Inflammatory macrophage treated with lipopolysaccharide for 4 hours (primary cell): ENCODE measurements around the gene P2RX3.
"Not testable (repeated sequence)": the region's sequence is repeated elsewhere in the genome, so short reads cannot be mapped to it uniquely, and the experiment has no call there.

ENCODE experiments used
- DNase-seq: peaks from one replicate; pipeline ENCODE4 v3.0.0-alpha.2; 2020

The P2RX3 gene

DNA sequence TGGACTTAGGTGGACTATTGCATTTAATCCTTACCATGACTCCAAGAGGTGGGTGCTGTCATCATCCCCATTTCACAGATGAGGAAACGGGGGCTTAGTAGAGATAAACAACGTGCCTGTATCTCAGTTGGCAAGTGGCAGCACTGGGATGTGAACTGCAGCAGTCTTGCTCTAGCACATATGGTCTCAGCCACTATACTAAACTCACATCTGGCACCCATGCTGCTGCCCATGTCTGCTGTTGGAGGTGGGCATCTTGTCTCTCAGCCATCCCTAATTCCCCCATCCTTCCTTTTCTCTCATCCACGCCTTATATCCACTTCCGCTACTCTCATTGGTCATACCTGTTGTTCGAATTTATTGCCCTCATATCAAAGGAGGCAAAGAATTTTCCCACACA lies 39.0 kb downstream of the P2RX3 start:
- no peak for DNase-seq

GRCh38 chr11:57378186-57378585 lies 40.0 kb downstream of the P2RX3 start:
- peak; percentile 64 for DNase-seq

- DNase-seq = no peak
Measured at GRCh38 chr11:57379732-57380131, 41.6 kb downstream of the P2RX3 start.

- no peak for DNase-seq
Measured at GRCh38 chr11:57380975-57381374, 42.8 kb downstream of the P2RX3 start, which contains the start of gene PRG3. PRG3 (minus strand) TSS chr11:57381150; CDS start chr11:57380708, 442 bp downstream.

DNA sequence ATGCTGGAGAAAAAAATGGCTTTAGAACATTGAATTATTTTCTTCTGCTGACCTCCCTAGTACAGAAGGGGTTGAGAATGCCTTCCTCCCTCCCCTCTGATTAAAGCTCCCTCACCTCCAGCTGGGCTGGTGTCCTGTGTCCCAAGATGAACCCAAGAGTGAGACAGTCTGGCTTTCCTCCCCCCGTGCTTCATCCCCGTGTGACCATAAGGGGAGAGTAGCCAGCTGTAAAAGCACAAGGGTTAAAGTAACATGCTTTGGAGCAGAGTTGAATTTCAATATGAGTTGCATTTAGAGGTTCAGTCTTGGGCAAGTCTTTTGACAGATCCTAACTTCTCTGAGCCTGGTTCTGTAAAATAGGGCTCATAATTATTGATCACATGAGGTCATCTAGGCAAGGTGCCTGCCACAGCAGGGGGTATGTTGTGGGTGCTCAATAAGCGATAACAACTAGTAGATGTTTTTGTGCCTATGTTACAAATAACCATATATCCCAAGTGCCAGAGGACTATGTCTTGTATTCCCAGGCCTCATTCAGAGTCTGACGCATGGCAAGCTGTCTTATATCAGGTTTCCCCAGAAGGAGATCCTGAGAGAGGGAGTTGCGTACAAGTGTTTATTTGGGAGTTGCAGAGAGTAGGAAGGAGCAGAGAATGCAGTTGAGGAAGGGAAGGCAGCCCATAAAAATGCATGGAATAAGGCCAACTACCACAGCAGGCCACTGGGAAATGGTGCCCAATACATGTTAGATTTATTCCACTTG lies 48.2 kb downstream of the P2RX3 start:
- DNase-seq = no peak

- DNase-seq = no peak
Measured at GRCh38 chr11:57387289-57388030, 49.3 kb downstream of the P2RX3 start.

- no peak for DNase-seq
Measured at GRCh38 chr11:57390535-57390934, 52.4 kb downstream of the P2RX3 start, which contains the start of gene PRG2. PRG2 (minus strand) TSS chr11:57390650; CDS start chr11:57389944, 706 bp downstream.

DNA sequence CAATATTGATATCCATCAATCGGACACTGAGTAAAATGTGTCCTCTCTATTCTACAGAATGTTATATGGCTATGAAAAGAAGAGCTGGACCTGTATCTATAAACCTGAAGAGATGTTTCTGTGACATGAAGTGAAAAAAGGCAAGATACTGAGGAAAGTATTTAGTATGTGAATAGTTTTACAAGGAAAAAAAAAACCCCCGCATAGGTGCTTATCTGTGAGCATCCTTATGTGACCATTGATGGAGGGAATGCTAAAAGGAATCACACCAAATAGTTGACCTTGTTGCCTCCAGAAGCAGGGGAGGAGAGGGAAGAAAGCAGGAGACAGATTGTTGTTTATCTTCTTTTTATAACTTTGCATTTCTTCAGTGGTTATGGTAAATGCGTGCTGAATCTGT lies 53.0 kb downstream of the P2RX3 start:
- DNase-seq = no peak

DNA sequence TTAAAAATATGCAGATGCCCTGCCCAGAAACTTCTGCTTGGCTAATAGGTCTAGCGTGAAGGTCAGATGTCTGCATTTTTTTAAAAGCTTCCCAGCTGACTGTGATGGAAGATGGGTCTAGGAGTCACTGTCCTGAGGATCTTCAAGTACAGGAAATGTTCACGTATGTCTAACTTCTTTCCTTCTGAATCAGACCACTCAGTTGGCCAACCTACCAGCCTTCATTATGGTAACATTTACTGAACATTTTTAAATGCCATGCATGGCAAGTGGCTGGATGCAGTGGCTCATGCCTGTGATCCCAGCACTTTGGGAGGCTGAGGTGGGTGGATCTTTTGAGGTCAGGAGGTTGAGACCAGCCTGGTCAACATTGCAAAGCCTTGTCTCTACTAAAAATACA lies 53.4 kb downstream of the P2RX3 start:
- no peak for DNase-seq

DNA sequence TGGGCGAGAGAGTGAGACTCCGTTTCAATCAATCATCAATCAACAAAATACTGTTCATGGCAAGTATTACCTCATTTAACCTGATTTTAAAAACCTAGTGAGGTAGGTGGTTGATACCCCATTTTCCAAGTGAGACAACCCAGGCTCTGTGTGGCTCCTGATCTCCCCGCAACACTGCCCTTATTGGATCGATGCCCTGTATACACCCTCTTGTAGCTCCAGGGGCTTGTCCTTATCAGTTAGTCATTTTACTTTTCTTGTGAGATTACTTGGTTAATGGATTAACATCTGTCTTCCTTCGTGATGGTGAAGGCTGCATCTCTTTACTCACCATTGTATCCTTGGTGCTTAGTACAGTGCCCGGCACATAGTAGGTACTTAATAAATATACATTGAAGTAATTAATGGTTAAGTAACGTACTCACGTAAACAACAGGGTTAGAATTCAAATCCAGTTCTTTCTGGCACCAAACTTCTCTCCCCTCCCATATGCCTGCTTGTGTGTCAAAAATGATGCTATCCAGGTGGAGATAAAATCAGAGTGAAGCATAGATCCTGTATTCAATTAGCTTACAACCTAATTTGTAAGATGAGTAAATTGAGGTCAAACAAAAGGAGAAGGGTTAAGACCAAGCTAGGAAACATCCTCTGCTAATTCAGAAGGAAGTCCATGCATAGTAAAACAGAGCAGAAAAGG lies 54.1 kb downstream of the P2RX3 start:
- DNase-seq = no peak

GRCh38 chr11:57392763-57393105 lies 54.6 kb downstream of the P2RX3 start:
- no peak for DNase-seq

GRCh38 chr11:57394203-57394965 lies 56.2 kb downstream of the P2RX3 start:
- no peak for DNase-seq

DNA sequence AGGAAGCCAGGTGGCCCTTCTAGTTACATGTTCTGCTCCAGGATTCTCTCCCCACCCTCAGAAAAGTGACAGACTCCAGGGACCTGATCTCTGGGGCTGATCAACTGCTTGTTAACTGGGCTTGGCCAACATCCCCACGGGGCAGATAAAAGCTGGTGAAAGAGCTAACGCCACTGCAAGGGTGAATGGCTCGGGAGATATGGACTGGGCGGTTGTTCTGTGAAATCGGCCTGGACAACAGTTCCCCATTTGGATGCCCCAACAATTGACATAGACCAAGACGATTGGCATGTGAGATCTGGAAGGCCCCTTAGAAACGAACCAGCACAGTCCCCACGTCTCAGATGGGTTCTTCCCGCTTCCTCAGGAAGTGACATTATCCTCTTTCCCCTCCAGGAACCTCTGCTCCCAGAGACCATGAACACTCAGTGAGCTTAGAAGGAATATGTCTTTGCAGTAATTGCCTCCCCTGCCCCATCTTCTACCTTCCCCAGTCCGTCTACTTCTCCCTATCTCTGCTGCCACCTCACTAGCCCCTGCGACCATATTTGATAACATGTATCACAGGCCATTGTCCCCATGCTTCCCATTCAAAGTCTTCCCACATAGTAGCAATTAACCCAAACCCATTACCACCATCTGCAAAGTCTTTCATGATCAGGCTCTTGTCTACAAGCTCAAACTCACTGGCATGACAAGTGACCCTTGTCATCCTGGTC lies 57.9 kb downstream of the P2RX3 start:
- no peak for DNase-seq

- no peak for DNase-seq
Measured at GRCh38 chr11:57396744-57397143, 58.6 kb downstream of the P2RX3 start.

- no peak for DNase-seq
Measured at GRCh38 chr11:57397394-57397990, 59.3 kb downstream of the P2RX3 start.

- no peak for DNase-seq
Measured at GRCh38 chr11:57399221-57399620, 61.1 kb downstream of the P2RX3 start.

GRCh38 chr11:57399972-57400578 lies 61.9 kb downstream of the P2RX3 start:
- DNase-seq = no peak

- no peak for DNase-seq
Measured at GRCh38 chr11:57402188-57403002, 64.2 kb downstream of the P2RX3 start.

DNA sequence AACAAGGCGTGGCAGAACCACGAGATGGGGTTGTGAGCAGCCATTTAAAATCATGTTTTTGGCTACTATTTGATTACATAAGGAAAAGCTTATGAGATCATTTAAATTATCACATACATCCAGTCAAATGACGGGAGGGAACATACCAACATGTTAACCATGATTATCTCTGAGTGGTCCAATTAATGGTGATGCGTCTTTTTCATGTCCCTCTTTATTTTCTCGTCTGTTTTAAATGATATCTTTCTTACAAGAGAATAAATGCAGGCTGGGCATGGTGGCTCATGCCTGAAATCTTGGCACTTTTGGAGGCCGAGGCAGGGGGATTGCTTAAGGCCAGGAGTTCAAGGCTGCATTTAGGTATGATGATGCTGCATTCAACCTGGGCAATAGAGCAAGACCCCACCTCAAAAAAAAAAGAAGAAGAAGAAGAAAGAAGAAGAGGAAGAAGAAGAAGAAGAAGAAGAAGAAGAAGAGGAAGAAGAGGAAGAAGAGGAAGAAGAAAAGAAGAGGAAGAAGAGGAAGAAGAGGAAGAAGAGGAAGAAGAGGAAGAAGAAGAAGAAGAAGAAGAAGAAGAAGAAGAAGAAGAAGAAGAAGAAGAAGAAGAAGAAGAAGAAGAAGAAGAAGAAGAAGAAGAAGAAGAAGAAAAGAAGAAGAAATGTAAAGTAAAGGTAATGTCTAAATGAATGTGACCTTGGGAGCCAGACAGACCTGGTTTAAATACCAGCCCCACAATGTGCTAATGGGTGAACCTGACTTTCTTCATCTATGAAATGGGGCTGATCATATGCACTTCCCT lies 65.0 kb downstream of the P2RX3 start:
- DNase-seq = not testable (repeated sequence)

DNA sequence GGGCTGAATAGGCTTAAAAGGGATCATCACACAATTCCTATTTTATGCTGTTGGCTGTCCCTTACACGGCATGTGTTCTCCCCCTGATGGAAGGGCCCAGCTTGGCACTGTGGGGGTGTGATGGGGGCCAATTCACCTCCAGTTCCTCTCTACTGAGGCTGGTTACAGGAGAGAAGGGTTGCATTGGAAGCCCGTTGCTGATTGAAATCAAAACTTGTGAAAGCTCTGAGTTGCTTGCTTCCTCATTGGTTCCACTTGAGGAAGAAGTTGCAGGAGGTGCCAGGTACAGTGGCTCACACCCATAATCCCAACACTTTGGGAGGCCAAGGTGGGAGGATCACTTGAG lies 65.6 kb downstream of the P2RX3 start:
- DNase-seq = peak; percentile 61
